ENCODE measurements around the gene SMIM8.

DNA sequence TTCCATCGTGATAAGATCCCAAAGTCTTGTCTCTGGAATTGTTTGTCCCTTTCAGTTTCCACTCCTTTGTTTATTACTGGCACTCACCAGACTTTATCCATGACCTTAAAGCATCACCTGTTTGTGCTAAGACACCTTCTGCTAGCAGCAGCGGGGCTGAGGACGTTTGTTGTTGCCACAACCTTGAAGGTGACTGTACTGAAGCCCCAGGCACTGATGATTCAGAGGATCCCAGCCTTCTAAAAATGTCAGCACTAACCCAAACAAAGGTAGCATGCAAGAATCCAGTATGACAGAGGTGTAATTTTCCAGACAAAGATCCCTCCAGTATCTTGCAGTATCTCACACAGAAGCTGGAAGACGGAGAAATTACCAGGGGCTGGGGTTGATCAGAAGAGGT lies 28.9 kb upstream of the SMIM8 start:
- TF ChIP-seq EZH2 (IDR thresholded peaks at IDR 0.05; ENCODE audit: borderline replicate concordance), result no peak
- TF ChIP-seq, protein P1, sequence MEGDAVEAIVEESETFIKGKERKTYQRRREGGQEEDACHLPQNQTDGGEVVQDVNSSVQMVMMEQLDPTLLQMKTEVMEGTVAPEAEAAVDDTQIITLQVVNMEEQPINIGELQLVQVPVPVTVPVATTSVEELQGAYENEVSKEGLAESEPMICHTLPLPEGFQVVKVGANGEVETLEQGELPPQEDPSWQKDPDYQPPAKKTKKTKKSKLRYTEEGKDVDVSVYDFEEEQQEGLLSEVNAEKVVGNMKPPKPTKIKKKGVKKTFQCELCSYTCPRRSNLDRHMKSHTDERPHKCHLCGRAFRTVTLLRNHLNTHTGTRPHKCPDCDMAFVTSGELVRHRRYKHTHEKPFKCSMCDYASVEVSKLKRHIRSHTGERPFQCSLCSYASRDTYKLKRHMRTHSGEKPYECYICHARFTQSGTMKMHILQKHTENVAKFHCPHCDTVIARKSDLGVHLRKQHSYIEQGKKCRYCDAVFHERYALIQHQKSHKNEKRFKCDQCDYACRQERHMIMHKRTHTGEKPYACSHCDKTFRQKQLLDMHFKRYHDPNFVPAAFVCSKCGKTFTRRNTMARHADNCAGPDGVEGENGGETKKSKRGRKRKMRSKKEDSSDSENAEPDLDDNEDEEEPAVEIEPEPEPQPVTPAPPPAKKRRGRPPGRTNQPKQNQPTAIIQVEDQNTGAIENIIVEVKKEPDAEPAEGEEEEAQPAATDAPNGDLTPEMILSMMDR (IDR thresholded peaks at IDR 0.05; ENCODE audit: poor library complexity), result no peak
- TF ChIP-seq EZH2phosphoT487 (IDR thresholded peaks at IDR 0.05; ENCODE audit: low read depth, severe bottlenecking, unreplicated experiment), result no peak

All from hepatocyte (in vitro differentiated cells).